Measurements from ENCODE around the gene HOXA6.

DNA sequence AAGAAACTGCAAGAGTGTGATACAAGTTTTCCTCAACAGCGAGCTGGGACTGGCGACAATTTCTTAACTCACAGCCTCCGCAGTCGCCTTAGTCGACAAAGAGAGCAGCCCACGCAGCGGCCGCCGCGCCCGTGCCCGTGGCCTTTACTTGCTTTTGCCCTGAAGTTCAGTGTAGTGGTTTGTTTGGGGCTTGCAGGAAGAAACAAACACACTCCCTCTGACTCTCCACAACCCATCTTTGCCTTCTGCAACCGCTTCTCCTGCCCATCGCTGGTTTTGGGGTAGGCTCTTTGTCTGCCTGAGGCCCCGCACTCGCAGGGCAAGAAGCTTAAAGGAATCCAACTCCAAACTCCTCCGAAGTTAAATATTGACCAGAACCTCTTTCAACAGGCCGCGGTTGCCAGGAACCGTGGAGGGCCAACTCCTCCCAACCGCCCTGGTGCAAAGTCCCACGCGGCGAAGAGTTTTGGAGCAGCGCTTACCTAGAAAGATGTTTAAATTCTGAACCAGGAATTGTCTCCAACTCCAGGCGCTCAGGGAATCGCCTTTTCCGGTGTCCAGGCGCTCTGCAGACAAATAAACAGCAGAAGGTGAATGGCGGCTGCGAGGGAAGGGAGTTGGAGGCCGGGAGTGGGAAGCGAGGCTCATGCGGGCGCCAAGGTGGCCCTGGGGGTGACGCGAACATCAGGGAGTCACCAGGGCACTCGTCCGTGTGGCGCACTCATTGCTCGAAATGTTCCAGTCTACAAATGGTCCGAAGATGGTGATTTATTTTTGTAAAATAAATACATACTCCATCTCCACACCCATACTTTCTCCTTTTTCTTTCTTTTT is 25.3 kb downstream of the HOXA6 start:
- TF ChIP-seq, protein P1, sequence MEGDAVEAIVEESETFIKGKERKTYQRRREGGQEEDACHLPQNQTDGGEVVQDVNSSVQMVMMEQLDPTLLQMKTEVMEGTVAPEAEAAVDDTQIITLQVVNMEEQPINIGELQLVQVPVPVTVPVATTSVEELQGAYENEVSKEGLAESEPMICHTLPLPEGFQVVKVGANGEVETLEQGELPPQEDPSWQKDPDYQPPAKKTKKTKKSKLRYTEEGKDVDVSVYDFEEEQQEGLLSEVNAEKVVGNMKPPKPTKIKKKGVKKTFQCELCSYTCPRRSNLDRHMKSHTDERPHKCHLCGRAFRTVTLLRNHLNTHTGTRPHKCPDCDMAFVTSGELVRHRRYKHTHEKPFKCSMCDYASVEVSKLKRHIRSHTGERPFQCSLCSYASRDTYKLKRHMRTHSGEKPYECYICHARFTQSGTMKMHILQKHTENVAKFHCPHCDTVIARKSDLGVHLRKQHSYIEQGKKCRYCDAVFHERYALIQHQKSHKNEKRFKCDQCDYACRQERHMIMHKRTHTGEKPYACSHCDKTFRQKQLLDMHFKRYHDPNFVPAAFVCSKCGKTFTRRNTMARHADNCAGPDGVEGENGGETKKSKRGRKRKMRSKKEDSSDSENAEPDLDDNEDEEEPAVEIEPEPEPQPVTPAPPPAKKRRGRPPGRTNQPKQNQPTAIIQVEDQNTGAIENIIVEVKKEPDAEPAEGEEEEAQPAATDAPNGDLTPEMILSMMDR (conservative IDR thresholded peaks at IDR 0.05): no peak
- TF ChIP-seq EZH2 (IDR thresholded peaks at IDR 0.05; ENCODE audit: low read depth): no peak
